Mucosa of gallbladder (tissue), 1 donor: ENCODE data around the gene COL18A1. TPM values are rescaled to one million over a fixed set of nuclear protein-coding genes. Genes with fewer than 3 reads are reported as not detected.
A peak's percentile ranks its signal among the peaks of the same experiment; 100 is the strongest.
"Not testable (repeated sequence)": the region's sequence is repeated elsewhere in the genome, so short reads cannot be mapped to it uniquely, and the experiment has no call there.

Experiments used
- DNase-seq: peaks from one replicate; pipeline ENCODE4 v3.0.0-alpha.2; 2020; ENCODE audit warnings: low spot score
- total RNA-seq: library from RNA; stranded (reverse); gene quantifications from one replicate; pipeline ENCODE4 v1.2.1, GENCODE V29; 2021
- donor health status: DM: no; HTN: no; CAD: no.

COL18A1 gene
- total RNA-seq, 1 donor from 2014 or later: 172 TPM

DNA sequence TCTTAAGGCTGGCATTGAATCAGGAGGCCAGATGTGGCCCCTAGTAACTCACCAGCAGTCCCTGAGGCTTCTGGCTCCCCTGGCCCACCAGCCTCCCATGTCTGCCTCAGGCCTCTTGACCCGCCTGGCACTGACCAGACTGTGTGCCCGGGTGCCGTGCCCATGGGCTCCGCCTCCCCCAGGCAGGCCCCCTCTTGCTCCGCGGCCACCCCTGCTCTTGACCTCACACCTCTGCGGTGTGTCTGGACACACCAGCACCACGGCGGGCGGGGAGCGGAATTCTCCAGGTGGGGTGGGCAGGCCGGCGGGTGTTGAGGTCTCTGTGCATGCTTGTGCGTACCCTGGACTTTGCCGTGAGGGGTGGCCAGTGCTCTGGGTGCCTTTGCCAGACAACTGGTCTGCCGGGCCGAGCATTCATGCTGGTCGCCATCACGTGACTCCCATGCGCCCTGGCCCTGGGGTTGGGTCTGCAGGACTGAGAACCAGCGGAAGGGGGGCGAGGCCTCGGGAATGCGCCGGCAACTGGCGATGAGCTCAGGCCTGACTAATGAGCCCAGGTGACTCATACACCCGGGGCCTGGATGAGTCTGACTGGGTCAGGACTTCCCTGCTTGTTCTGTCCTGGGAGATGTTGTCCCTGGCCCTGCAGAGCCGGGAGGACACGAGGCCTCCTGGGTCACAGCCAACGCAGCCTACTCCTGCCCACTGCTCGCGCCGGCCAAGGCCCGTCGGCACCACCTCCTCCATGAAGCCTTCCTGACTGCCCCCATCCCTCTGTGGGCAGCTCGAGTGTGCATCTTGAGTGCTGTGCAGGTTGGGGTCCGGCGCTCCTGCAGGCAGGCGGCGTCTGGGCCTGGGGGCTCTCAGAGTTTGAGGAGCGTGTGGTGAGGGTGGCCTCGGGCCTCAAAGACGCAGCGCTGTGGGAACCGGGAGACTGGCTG is 22.6 kb downstream of the COL18A1 start:
- peak; percentile 85 for DNase-seq

DNA sequence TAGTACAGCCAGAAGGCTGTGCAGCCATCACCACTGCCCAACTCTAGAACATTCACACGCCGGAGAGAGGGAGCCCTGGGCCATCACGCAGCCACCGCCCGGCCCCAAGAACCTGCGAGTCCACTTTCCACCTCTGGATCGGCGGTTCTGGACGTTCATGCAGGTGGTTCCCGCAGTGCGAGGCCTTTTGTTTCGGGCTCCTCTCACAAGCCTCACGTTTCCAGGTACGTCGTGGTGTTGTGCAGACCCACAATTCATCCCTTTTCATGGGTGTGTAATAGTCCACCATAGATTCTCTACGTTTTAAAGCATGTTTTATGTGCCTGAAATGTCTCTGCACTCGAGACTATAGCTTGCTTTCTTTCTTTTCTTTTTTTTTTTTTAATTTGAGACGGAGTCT is 23.6 kb downstream of the COL18A1 start:
- no peak for DNase-seq

DNA sequence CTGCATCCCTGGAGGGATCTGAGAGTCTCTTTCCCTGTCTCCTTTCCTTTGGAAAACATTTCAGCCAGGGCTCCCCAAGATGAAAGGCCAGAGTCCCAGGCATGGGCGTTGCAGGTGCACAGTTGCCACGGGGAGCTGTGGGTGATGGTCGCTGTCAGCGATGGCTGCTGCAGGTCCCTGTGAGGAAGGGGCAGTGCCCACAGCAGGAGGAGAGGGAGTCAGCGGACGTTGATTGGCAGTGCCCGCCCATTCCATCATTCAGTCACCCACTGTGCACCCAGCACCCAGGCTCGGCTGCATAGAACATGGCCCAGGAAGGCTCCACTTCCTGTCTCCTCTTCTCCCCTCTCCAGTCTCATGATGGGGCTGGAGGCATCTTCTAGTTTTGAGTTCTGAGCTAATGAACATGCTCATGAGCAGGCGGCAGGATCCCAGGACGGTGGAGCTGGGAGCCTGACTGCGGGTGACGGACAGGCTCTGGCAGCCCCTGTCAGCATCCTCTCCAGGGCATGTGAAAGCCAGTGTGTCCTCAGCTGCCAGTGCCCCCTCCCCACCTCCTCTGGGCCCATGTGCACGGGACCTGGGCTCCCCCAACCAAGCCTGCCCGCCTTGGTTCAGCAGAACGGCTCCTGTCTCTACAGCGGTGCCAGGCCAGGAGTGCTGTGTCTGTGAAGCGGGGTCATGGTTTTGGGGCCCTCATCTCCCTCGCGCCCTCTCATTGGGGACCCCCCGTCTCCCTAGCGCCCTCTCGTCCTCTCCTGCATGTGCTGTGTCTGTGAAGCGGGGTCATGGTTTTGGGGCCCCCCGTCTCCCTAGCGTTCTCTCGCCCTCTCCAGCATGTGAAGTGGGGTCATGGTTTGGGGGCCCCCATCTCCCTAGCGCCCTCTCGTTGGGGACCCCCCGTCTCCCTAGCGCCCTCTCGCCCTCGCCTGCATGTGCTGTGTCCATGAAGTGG is 24.5 kb downstream of the COL18A1 start:
- no peak for DNase-seq

DNA sequence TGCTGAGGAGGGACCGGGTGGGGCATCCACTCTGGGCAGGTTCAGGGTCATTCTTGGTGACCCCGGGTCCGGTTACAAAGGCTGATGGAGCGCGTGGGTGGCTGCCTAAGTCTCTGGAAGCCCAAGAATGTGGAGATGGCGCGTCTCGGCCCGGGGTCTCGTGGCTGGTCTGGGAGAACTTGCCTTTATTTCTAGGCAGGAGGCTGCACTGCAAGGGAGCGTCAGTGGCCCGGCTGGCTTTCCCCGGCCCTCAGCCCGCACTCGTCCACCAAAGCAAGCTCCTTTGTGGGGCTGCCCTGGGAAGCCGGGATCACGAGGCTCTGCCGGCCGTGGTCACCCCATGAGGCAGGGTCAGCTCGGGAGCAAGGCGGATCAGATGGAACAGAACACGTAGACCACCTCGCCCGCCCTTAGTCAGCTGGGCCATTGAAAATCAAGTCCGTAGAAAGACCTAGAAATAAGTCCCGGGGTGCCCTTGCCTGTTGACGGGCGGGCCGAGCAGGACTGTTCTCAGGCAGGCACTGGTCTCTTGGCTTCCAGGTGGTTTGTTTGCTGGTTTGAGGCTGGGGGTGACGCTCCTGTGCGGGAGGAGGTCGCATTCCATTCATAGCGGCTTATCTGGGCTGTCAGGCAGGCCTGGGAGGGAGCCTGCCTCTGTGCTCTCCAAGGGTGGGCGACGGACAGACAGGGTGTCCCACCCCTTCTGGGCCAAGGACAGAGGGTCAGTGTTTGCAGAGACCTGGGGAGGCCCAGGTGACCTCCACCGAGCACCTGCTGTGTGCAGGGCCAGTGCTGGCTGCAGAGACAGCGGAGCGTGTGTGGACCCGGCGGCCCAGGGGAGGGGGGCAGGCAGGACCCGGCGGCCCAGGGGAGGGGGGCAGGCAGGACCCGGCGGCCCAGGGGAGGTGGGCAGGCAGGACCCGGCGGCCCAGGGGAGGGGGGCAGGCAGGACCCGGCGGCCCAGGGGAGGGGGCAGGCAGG is 25.8 kb downstream of the COL18A1 start:
- no peak for DNase-seq

DNA sequence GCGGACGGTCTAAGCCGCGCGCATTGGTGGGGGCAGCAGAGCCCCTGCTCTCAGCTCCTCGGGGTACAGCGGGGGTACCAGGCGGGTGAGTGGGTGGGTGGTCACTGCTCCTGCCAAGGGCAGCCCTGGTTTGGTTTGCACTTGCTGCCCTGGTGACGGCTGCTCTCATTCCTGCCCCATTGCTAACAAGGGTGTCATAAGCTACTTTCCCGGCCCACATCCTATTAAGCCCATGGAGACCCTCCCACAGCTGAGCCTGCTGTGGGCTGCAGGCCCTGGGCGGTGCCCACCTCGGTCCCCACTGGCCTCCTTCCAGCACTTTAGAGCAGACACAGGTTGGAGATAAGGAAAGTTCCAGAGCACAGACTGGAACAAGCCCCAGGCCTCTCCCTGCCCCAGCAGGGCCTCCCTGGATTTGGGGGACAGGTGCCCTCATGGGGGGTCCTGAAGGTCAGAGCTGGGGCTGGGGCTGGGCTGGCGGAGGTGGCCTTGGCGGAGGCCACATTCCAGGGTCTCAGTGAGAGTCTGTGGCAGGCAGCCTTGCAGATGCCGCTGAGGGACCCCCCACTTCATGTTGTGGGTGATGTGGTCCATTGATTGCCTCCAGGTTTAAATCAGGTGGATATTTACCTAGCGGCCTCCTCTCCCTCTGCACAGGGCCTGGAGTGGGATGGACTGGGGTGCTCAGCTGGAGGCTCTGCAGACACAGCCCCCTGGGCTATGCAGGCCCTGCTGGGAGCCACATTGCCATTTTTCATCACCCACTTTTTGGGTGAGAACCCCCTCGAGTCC is 27.0 kb downstream of the COL18A1 start:
- DNase-seq: no peak

DNA sequence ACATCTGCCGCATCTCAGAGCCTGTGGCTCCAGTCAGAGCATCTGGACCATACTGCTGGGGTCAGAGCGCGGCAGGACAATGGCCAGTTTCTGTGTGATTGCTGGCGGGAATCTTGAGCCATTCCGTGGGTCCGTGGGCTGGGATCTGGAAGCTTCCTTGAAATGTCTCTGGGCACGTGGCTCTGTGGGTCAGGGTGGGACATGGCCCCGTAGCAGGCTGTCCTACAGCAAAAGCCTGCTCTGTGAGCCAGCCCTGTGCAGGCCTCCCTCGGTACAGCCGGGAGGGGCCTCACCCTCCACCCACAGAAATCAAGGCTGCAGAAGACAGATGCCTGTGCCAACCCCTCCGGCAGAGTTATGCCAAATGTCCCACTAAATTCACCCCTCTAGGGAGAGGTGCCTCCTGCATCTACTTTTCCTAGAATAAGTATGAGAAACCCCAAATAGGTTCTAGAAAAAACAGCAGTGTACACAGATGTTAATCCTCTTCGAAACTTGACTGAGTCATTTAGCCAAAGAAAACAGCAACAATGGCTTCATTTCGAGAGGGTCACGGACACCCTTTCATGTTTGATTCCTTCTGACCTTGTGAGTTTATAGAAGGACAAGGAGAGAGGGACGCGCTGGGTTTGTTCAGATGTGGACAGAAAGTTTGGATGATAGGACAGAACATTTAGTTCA is 27.8 kb downstream of the COL18A1 start:
- DNase-seq: no peak

DNA sequence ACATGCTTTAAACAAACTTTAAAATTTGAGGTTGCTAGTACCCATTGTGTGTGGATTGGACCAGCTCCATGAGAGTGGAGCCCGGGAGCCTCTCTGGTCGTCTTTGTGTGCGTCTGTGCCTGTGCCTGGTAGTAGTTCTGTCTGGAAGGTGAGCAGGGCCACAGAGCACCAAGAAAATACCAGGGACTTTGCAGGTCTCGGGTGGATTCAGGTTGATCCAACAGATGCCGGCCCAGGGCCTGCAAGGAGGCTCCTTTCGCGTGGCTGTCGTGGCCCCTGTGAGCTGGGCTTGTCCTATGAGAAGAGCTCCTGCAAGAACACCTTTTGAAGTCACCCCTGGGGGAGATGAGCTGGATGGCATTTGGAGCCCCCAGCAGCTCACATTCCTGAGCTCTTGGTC is 28.3 kb downstream of the COL18A1 start:
- DNase-seq: no peak

DNA sequence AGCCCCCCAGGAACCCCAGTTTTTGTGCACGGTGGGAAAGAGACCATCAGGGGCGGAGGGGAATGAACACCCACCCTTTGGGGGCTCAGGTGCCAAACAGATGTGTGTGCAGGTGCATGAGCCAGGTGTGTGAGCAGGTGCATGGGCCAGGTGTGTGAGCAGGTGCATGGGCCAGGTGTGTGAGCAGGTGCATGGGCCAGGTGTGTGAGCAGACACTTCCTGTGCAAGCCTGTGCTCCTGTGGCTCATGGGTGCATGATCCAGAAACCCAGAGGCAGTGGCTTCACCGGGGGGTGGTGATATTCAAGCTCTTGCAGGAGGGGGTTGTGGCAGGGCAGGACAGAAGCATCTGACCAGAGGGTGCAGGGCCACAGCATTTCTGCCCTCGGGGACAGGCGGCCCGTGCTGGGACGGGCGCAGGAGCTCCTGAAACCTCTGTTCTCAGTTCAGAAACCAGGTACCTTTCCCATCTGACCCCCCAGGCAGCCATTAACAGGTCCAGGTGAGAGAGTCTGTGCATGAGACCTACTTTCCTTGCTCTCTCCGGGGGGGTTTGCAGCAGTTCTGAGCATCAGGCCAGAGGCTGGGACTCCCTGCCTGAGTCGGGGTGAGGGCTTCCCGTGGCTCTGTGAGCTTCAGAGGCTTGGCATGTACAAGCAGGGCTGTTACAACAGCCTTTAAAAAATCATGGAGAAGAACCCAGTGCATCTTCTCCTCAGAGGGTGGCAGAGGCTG is 29.1 kb downstream of the COL18A1 start:
- DNase-seq: no peak

DNA sequence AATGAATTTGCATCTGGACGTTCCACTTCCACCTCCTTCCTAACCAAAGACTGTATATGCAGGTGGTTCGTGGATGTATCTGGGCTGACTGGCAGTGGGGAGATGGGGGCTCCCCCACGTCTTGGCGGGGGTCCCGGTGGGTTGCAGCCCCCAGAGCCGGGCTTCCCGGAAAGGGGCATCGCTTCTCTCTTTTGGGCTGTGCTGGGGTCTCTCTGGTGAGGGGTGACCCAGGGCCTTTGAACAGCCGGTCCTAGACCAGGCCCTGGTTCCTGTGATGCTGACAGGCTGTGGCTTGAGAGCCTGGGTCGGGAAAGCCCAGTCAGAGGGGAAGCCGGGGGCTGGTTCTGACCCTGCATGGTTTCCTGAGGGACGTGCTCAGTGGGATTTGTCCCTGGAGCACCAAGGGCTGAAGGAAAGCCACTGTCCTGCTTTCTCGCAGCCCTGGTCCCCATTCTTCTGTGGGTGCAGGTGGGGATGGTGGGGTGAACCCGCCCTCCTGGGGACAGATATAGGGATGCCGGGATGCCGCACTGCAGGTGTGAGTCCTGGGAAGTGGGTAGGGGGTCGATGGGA is 29.8 kb downstream of the COL18A1 start:
- no peak for DNase-seq

DNA sequence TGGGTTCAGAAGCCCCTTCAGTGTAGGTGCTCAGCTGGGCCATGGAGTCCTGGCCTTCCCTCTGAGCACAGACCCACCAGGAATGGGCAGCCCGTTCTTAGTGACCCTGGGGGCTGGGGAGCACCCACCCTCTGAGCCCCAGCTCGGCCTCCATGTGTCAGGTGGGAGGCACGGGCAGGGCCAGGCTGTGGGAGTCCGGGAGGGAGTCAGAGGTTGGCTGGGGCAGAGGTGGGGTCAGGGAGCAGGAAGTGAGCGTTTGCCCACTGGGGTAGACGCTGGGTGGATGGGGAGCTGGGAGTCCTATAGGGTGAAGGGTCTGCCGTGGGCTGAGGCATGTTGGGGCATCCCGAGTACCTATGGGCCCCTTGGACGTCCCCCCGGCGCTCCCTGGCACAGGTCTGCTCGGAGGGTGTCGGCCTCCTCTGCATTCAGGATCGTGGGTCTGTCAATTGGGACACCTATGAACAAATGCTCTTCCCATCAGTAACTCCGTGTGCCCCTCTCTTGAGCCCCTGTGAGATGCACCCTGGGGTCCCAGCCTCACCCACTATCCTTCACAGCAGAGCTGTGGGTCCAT is 30.5 kb downstream of the COL18A1 start:
- no peak for DNase-seq

DNA sequence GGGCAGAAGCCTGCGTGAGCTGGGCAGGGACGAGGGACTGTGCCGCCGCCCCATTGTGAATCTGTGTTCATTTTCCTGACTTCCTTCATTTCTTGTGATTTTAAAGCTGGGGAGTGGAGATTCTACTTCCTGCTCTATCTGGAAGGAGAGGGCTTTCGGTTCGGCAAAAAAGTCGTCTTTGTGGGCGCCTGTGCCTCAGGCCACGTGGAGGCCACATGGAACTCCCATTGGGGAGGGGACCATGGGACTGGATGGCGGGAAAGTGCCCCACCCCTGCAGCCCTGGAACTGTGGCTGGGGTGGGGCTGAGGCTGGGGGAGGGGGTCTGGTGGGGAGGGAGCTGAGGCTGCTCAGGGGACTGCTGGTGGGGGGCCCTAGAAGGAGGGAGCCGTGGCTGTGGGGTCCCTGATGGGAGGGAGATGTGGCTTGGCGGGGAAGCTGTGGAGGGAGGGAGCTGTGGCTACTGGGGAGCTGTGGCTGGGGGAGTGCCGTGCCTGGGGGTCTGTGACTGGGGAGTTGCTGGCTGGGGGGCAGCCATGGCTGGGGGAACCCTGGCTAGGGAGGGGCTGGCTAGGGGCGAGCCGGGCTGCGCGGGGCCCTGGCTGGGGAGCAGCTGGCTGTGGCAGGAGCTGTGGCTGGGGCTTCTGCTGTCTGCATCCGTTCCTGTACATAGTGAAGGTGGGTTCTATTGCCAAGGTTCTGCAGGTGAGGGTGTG is 31.5 kb downstream of the COL18A1 start:
- no peak for DNase-seq

DNA sequence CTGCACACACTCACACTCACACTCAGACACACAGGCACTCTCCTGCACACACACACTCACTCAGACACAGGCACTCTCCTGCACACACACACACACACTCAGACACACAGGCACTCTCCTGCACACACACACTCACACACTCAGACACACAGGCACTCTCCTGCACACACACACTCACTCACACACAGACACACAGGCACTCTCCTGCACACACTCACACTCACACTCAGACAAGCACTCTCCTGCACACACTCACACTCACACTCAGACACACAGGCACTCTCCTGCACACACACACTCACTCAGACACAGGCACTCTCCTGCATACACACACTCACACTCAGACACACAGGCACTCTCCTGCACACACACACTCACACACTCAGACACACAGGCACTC is 32.9 kb downstream of the COL18A1 start:
- DNase-seq: not testable (repeated sequence)

DNA sequence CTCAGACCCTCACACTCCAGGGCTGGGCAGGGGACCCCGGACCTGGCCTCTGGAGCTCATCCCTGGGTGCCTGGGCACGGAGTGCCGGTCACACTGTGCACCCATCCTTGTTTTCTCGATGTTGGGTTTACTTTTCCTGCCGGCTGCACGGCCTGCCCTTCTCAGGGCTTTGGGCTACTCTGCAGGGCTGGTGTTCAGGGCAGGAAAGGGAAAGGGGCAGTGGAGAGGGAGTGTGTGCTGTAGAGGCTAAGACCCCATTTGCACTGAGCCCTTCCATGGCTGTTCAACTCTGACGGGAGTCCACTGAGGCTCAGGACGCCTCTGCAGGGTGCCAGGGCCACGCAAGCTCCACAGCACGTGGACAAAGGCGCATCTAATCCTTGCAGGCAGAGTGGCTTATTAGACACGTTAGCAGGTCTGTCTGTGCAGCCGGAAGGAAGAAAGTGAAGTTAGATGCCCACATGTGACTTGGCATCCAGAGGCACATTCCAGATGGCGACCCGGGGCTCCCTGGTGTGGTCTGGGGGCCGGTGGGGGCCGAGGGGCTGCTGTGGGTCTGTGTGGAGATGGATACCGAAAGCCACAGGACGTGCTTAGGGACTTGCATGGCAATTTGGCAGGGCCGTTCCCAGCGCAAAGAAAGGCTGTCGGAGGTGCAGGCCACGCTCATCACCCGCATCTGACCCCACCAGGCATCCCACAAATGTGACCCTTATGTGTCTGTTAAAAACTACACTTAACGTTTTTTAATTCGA is 33.6 kb downstream of the COL18A1 start:
- no peak for DNase-seq

DNA sequence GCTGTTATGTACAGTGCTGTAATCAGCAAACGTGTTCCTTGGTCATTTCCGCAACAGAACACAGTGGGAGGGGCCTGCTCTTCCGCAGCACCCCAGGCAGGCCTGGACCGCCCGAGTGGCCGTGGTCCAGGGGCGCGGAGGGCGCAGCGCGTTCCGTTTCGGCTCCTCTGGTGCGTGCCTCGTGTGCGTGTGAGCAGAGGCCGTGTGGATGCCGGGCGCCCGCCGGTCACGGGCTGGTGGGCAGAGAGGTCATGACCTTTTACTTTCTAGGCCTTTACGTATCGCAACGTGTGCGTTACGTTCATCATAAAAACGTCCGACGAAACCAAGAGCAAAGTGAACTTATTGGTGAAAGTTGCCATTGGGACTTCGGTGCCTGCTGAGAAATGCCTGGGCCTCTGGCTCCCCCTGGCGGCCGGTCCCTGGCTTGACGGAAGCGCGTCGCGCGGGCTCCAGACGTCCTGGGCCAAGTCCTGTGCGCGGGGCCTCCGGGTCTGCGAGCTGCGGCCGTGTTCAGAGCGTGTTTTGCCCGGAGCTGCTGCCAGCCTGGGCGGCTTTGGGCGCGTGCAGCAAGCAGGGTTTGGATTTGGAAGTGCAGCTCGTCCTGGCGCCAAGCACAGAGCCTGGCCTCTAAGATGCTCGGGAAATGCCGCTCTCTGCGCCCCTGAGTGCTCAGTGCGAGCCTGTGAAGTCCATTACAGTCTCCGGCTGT is 34.4 kb downstream of the COL18A1 start:
- DNase-seq: peak; percentile 85

DNA sequence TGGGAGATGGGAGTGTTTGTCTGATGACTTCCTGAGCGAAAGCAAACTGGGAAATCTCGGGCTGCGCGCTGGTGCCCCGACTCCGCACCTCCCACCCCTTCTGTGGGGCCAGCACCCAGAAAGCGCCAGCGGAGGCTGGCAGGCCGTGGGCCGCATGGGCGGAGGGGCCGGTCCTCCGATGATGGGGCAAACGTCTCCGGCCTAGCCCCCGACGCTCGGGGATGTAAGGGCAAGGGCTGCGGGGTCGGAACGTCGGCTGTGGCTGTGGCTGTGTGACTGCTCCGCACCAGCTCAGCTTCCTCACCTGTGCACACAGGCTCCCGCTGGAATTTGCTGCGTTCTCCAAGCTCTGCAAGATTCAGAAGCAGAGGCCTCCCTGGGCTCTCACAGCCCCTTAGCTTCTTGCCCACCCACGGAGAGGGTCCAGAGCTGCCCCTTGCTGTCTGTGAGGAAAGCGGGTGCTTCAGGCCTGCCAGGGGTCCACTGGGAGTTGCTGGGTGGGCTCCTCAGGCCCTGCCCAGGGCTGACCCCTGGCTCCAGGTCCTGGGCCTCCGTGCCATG is 35.0 kb downstream of the COL18A1 start:
- DNase-seq: no peak

DNA sequence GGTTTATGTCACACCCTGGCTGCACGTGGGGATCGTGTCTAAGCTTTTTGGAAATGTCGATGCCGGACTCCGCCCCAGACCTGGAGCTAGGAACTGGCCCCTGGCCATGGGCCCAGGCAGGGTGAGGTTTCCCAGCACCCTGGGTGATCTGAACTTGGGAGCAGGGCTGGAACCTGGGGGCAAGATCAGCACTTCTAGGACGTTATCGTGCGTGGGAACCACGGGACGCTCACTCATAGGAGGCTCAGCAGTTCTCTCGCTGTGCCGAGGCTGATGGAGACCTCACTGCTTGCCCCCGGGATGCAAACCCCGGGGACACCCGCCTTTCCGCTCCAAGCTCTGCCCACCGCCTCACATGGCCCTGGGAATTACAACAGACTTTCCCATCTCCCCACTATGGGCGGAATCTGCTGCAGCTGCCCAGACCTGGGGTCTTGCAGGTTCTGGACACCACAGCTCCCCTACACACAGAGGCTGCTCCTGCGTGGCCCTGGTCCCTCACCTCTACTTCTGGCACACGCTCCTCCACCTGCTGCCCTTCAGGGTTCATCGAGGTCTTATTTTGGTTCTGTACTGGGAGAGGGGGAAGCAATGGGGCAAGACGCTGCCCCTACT is 35.9 kb downstream of the COL18A1 start:
- no peak for DNase-seq
